Gastrocnemius medialis (tissue), 4 donors: ENCODE measurements around the gene EGFR.

ENCODE experiments used
- POLR2A ChIP-seq, 2 donors: fragments of 450-650 bp; IDR thresholded peaks; one replicate each; pipeline ENCODE4 v1.6.1; 2017; ENCODE audit warnings: antibody characterized with exemption in 2 of 2, mild to moderate bottlenecking in 2 of 2, moderate library complexity in 2 of 2
- TF ChIP-seq, protein P1 (sequence below), 5 experiments: fragments of 450-650 bp in 3 of 5; fragments of 200-600 bp in 2 of 5; sonication (generic) in 2 of 5; IDR thresholded peaks in 4 of 5; conservative IDR thresholded peaks in 1 of 5; 1 replicate in 4 of 5; 2 replicates in 1 of 5; pipeline ENCODE4 v1.5.1; 2016 to 2019; ENCODE audit warnings: antibody characterized with exemption in 5 of 5, mild to moderate bottlenecking in 3 of 5, moderate library complexity in 3 of 5

DNA sequence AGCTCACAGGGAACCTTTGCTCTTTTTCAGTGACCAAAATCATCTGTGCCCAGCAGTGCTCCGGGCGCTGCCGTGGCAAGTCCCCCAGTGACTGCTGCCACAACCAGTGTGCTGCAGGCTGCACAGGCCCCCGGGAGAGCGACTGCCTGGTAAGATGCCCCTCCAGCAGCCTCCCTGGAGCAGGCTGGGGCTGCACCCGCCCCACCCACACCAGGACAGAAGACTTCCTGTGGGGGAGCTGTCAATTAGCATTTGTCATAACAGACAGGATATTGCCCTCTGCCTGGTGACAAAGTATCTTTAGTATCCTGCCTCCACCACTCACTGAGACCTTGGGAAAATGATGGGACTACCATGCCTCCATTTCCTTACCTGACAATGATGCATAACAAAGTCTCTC, 133.7 kb downstream of the EGFR start:
- TF ChIP-seq, protein P1, sequence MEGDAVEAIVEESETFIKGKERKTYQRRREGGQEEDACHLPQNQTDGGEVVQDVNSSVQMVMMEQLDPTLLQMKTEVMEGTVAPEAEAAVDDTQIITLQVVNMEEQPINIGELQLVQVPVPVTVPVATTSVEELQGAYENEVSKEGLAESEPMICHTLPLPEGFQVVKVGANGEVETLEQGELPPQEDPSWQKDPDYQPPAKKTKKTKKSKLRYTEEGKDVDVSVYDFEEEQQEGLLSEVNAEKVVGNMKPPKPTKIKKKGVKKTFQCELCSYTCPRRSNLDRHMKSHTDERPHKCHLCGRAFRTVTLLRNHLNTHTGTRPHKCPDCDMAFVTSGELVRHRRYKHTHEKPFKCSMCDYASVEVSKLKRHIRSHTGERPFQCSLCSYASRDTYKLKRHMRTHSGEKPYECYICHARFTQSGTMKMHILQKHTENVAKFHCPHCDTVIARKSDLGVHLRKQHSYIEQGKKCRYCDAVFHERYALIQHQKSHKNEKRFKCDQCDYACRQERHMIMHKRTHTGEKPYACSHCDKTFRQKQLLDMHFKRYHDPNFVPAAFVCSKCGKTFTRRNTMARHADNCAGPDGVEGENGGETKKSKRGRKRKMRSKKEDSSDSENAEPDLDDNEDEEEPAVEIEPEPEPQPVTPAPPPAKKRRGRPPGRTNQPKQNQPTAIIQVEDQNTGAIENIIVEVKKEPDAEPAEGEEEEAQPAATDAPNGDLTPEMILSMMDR (IDR thresholded peaks at IDR 0.05 in 4 of 5, conservative IDR thresholded peaks at IDR 0.05 in 1 of 5): no peak
- no peak for TF ChIP-seq POLR2A (IDR thresholded peaks at IDR 0.05)
